DND-41 (cell line): Measurements from ENCODE around the gene CCDC171.

Experiments used
- EZH2 ChIP-seq: IDR thresholded peaks from 3 replicates; pipeline ENCODE4 v1.6.1; 2012; ENCODE audit warnings: borderline replicate concordance, low read depth, mild to moderate bottlenecking, moderate library complexity, low read length, inconsistent platforms; ENCODE audit not compliant: severe bottlenecking
- TF ChIP-seq, protein P1 (sequence below): IDR thresholded peaks from 2 replicates; pipeline ENCODE4 v1.5.1; 2012; ENCODE audit warnings: borderline replicate concordance, low read length, moderate library complexity, mild to moderate bottlenecking; ENCODE audit not compliant: poor library complexity, severe bottlenecking; ENCODE audit errors: extremely low read depth

DNA sequence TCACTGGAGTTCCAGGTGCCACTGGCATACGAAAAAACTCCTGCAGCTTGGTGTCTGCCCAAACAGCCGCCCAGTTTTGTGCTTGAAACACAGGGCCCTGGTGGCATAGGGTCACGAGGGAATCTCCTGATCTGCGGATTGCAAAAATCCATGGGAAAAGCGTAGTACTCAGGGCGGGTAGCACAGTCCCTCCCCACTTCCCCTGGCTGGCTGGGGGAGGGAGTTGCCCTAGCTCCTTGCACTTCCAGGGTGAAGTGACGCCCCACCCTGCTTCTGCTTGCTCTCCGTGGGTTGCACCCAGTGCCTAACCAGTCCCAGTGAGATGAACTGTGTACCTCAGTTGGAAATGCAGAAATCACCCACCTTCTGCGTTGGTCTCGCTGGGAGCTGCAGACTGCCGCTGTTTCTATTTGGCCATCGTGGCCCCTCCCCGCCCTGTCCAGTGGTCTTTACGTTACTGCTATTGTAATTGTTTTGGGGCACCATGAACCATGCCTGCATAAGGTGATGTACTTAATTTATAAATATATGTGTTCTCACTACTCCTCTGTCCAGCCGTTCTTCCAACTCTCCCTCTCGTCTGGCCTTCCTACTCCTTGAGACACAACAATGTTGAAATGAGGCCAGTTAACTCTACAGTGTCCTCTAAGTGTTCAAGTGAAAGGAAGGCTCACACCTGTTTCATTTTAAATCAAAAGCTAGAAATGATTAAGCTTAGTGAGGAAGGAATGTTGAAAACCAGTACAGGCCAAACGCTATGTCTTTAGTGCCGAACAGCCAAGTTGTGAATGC, 65.9 kb downstream of the CCDC171 start:
- no peak for TF ChIP-seq EZH2
- TF ChIP-seq, protein P1, sequence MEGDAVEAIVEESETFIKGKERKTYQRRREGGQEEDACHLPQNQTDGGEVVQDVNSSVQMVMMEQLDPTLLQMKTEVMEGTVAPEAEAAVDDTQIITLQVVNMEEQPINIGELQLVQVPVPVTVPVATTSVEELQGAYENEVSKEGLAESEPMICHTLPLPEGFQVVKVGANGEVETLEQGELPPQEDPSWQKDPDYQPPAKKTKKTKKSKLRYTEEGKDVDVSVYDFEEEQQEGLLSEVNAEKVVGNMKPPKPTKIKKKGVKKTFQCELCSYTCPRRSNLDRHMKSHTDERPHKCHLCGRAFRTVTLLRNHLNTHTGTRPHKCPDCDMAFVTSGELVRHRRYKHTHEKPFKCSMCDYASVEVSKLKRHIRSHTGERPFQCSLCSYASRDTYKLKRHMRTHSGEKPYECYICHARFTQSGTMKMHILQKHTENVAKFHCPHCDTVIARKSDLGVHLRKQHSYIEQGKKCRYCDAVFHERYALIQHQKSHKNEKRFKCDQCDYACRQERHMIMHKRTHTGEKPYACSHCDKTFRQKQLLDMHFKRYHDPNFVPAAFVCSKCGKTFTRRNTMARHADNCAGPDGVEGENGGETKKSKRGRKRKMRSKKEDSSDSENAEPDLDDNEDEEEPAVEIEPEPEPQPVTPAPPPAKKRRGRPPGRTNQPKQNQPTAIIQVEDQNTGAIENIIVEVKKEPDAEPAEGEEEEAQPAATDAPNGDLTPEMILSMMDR: no peak
